Panc1 (cell line): ENCODE results near the gene SYCE3. TPM values are rescaled to one million over a fixed set of nuclear protein-coding genes. Genes with fewer than 3 reads are reported as not detected.

Source experiments
- ATAC-seq: fragments of 200-7000 bp; cut with Tn5 transposase; 2 replicates; pipeline ENCODE4 v1.9.1; 2020; ENCODE audit warnings: mild to moderate bottlenecking, moderate library complexity
- BruUV-seq: library from RNA; stranded (reverse); fragments of 400-500 nt; replicated peaks from 2 replicates; lab custom pipeline; 2021; lab: Mats Ljungman, UMichigan
- CTCF ChIA-PET: fragments of 300-600 bp; sonication (Branson Sonifier 250); formaldehyde crosslinking; loops from one replicate; lab custom pipeline; 2022; ENCODE audit warnings: antibody characterized with exemption; lab: Charles Lee
- POLR2A ChIA-PET: fragments of 300-600 bp; sonication (Branson Sonifier 250); formaldehyde crosslinking; loops from one replicate; lab custom pipeline; 2022; ENCODE audit warnings: antibody characterized with exemption; lab: Charles Lee
- DNase-seq: peaks from one replicate; pipeline ENCODE4 v3.0.0-alpha.2; 2010; ENCODE audit warnings: low read depth, low spot score
- H3K27ac ChIP-seq: 2 replicates; pipeline ENCODE4 v1.5.1; 2011; ENCODE audit warnings: mild to moderate bottlenecking, low read length, inconsistent platforms
- H3K27me3 ChIP-seq: fragments of 200-500 bp; sonication (Bioruptor generic); 2 replicates; pipeline ENCODE4 v1.6.0; 2014; ENCODE audit warnings: low read length, inconsistent platforms; ENCODE audit not compliant: control insufficient read depth, insufficient read depth
- H3K36me3 ChIP-seq: fragments of 200-500 bp; sonication (Bioruptor generic); 2 replicates; pipeline ENCODE4 v1.5.1; 2014; ENCODE audit warnings: inconsistent platforms, mild to moderate bottlenecking, low read length, moderate library complexity; ENCODE audit not compliant: control insufficient read depth, insufficient read depth
- H3K4me1 ChIP-seq: 2 replicates; pipeline ENCODE4 v1.5.1; 2011; ENCODE audit warnings: inconsistent platforms, mild to moderate bottlenecking, low read length, moderate library complexity; ENCODE audit not compliant: control insufficient read depth, insufficient read depth
- H3K4me3 ChIP-seq, 2 experiments: 2 replicates each; pipeline ENCODE4 v1.5.1; 2011 to 2012; ENCODE audit warnings: low read depth in 2 of 2, low read length in 2 of 2, mild to moderate bottlenecking in 2 of 2, inconsistent platforms in 1 of 2, moderate library complexity in 1 of 2
- H3K9me3 ChIP-seq: fragments of 200-500 bp; sonication (Bioruptor generic); 2 replicates; pipeline ENCODE4 v1.5.1; 2014; ENCODE audit warnings: low read depth, mild to moderate bottlenecking, inconsistent platforms, low read length, moderate library complexity; ENCODE audit not compliant: control insufficient read depth, insufficient read depth
- CTCF ChIP-seq: fragments of 450-650 bp; IDR thresholded peaks from 2 replicates; pipeline ENCODE4 v1.5.1; 2017; ENCODE audit warnings: mild to moderate bottlenecking
- POLR2AphosphoS5 ChIP-seq: IDR thresholded peaks from 2 replicates; pipeline ENCODE4 v1.6.1; 2012; ENCODE audit warnings: mild to moderate bottlenecking, low read depth, low read length, moderate library complexity
- REST ChIP-seq, 2 experiments: IDR thresholded peaks; 2 replicates each; pipeline ENCODE4 v1.6.1; 2011 to 2012; ENCODE audit warnings: low read depth in 2 of 2, control low read depth in 1 of 2, low read length in 1 of 2, mild to moderate bottlenecking in 1 of 2, moderate library complexity in 1 of 2; ENCODE audit not compliant: insufficient read depth in 1 of 2
- SIN3A ChIP-seq: IDR thresholded peaks from 2 replicates; pipeline ENCODE4 v1.6.1; 2012; ENCODE audit warnings: low read depth, mild to moderate bottlenecking, low read length, moderate library complexity, borderline replicate concordance; ENCODE audit not compliant: insufficient read depth
- TCF7L2 ChIP-seq: IDR thresholded peaks from 2 replicates; pipeline ENCODE4 v1.6.1; 2011; ENCODE audit warnings: mild to moderate bottlenecking, low read depth, low read length, inconsistent platforms
- in situ Hi-C: cut with HindIII; loops from 2 replicates; pipeline ENCODE4 v1.10.0; 2016; ENCODE audit warnings: low sequenced_read_pairs, low pct_unique_long_range_greater_than_20kb
- intact Hi-C: fragments of 100-400 bp; cut with micrococcal nuclease; formaldehyde crosslinking; loops from one replicate; pipeline ENCODE4 v1.10.0; 2022; ENCODE audit not compliant: unreplicated experiment
- total RNA-seq: library from RNA; stranded (reverse); gene quantifications from one replicate; pipeline ENCODE4 v1.2.1, GENCODE V29; 2021; ENCODE audit not compliant: unreplicated experiment

Gene SYCE3
- total RNA-seq, 1 experiment from 2014 or later, result not detected

GRCh38 chr22:50502096-50502495 lies 60.6 kb downstream of the SYCE3 start:
- H3K9me3 ChIP-seq, result no peaks in the 10 kb centered on the region
- H3K27ac ChIP-seq, result no peak overlapping the region
- H3K27me3 ChIP-seq, result no peaks in the 10 kb centered on the region
- BruUV-seq, result no TSS peak
- in situ Hi-C loops, result no loop called here
- ATAC-seq (no peak), DNase-seq (no peak)
- TF ChIP-seq TCF7L2 (no peak), REST (IDR thresholded peaks at IDR 0.05; ENCODE audit: insufficient read depth in 1 of 2, low read depth in 2 of 2, low read length in 1 of 2) (no peak), SIN3A (no peak), POLR2AphosphoS5 (no peak), CTCF (no peak)
- peaks cover 2% of the 10 kb centered on the region for H3K36me3 ChIP-seq
- H3K4me1 ChIP-seq, result 0 out of 2 replicates have a peak, but pooled peaks cover 3% of the 10 kb centered on the region
- CTCF ChIA-PET, result no interaction called here
- no peak overlapping the region for H3K4me3 ChIP-seq
- POLR2A ChIA-PET, result interaction anchor here (0.7 kb wide), 1 partner anchor 23 kb away, joined by 3 read pairs; the partner anchor contains the start of gene SCO2
- intact Hi-C loops, result no loop called here

Other genes with a start within 250 kb of the SYCE3 start
- 5.8 TPM for gene DENND6B, start 235.9 kb downstream of the SYCE3 start, total RNA-seq
- gene PPP6R2, start 219.6 kb downstream of the SYCE3 start, total RNA-seq, result 52.8 TPM
- 59.2 TPM for gene SBF1, start 87.9 kb downstream of the SYCE3 start, total RNA-seq
- gene ADM2, start 81.4 kb downstream of the SYCE3 start, total RNA-seq, result 3.9 TPM
- gene MIOX, start 76.1 kb downstream of the SYCE3 start, total RNA-seq, result 0.23 TPM
- 54.2 TPM for gene LMF2, start 55.2 kb downstream of the SYCE3 start, total RNA-seq
- 55.6 TPM for gene NCAPH2, start 54.7 kb downstream of the SYCE3 start, total RNA-seq
- gene SCO2, start 37.3 kb downstream of the SYCE3 start, total RNA-seq, result 14.2 TPM
- 56.0 TPM for gene TYMP, start 32.9 kb downstream of the SYCE3 start, total RNA-seq
- gene KLHDC7B, start 17.0 kb downstream of the SYCE3 start, total RNA-seq, result 1.8 TPM
- 18.4 TPM for gene CPT1B, start 15.5 kb upstream of the SYCE3 start, total RNA-seq
- gene CHKB, start 19.9 kb upstream of the SYCE3 start, total RNA-seq, result 43.5 TPM
- 38.4 TPM for gene MAPK8IP2, start 37.9 kb upstream of the SYCE3 start, total RNA-seq
- gene ARSA, start 65.2 kb upstream of the SYCE3 start, total RNA-seq, result 43.8 TPM
- 7.6 TPM for gene SHANK3, start 109.9 kb upstream of the SYCE3 start, total RNA-seq
- gene ACR, start 175.3 kb upstream of the SYCE3 start, total RNA-seq, result 0.21 TPM
- 27.7 TPM for gene RABL2B, start 220.7 kb upstream of the SYCE3 start, total RNA-seq